Heart right ventricle (tissue), 16 donors: ENCODE measurements around the gene AQP9. TPM values are rescaled to one million over a fixed set of nuclear protein-coding genes. Genes with fewer than 3 reads are reported as not detected.

Source experiments
- ATAC-seq, 8 donors: fragments of 200-7000 bp; cut with Tn5 transposase; one replicate each; pipeline ENCODE4 v1.9.1; 2020; ENCODE audit warnings: mild to moderate bottlenecking in 8 of 8, moderate library complexity in 8 of 8, moderate number of reproducible peaks in 1 of 8
- DNase-seq, 2 donors: peaks; one replicate each; pipeline ENCODE4 v3.0.0-alpha.2; 2020
- H3K27ac ChIP-seq, 10 donors: fragments of 200-600 bp; sonication (generic) in 2 of 10; one replicate each; pipeline versions ENCODE4 v1.5.0 to v1.8.0; 2020 to 2022; ENCODE audit warnings: mild to moderate bottlenecking in 3 of 10
- H3K27me3 ChIP-seq, 7 donors: fragments of 200-600 bp; one replicate each; pipeline ENCODE4 v1.8.0; 2021 to 2022; ENCODE audit warnings: mild to moderate bottlenecking in 2 of 7
- H3K36me3 ChIP-seq, 9 donors: fragments of 200-600 bp; sonication (generic) in 1 of 9; one replicate each; pipeline versions ENCODE4 v1.5.0 to v1.8.0; 2020 to 2022; ENCODE audit warnings: mild to moderate bottlenecking in 2 of 9
- H3K4me1 ChIP-seq, 9 donors: fragments of 200-600 bp; sonication (generic) in 1 of 9; one replicate each; pipeline versions ENCODE4 v1.5.0 to v1.8.0; 2020 to 2022; ENCODE audit warnings: mild to moderate bottlenecking in 4 of 9
- H3K4me3 ChIP-seq, 10 donors: fragments of 200-600 bp; sonication (generic) in 2 of 10; one replicate each; pipeline versions ENCODE4 v1.5.0 to v1.8.0; 2020 to 2022; ENCODE audit warnings: mild to moderate bottlenecking in 7 of 10, moderate library complexity in 2 of 10
- H3K9me3 ChIP-seq, 11 donors: fragments of 200-600 bp in 10 of 11; sonication (generic) in 2 of 11; one replicate each; pipeline versions ENCODE4 v1.5.0 to v1.8.0; 2013 to 2022; ENCODE audit warnings: mild to moderate bottlenecking in 2 of 11, control low read depth in 1 of 11, moderate library complexity in 1 of 11
- CTCF ChIP-seq, 9 donors: fragments of 200-600 bp; sonication (generic) in 2 of 9; IDR thresholded peaks; one replicate each; pipeline versions ENCODE4 v1.5.0 to v1.8.0; 2021 to 2022; ENCODE audit warnings: antibody characterized with exemption in 9 of 9, mild to moderate bottlenecking in 5 of 9, moderate library complexity in 1 of 9
- WGBS, 2 donors: extraction: QIAGEN DNeasy Blood & Tissue Kit; methylation state at CpG; one replicate each; pipeline ENCODE4 v1.1.7; 2013; ENCODE audit warnings: inconsistent platforms in 1 of 2; 5-methylcytosine and 5-hydroxymethylcytosine counted together
- intact Hi-C, 10 donors: fragments of 100-400 bp; cut with DNase I; formaldehyde crosslinking; loops; one replicate each; pipeline versions ENCODE4 v1.11.1 to v1.14.2; 2022
- polyA plus RNA-seq, 2 donors: library from polyadenylated mRNA; stranded (reverse); fragments of 200-250 nt; gene quantifications; one replicate each; pipeline ENCODE4 v1.2.3, GENCODE V29; 2013
- total RNA-seq, 10 donors: library from RNA; stranded (reverse); fragmentation: NEBNext Ultra II Directional in 3 of 10; extraction: Animal tissue kit (Norgen Biotek cat#: 25700) in 3 of 10; gene quantifications; one replicate each; pipeline versions ENCODE4 v1.2.1 to v1.2.4, GENCODE V29; 2021 to 2023
- donor health status: Arrhythmogenic right ventricular cardiomyopathy.
- donor health status: ischemic (EF 13 %, LVEDD 7.1; RV severe dilation, severe dysfunction).
- donor health status: healthy with polysubstance abuse.
- donor health status: DM: no; HTN: yes; CAD: no.
- donor health status: DM: no; HTN: no; CAD: no.
- donor health status: ischemic (EF 25% LVEDD 6.9; RV normal size, moderate dysfunction).
- donor health status: ischemic (EF 25% LVEDD 5.7; RV mildly dilated, moderate dysfunction).
- donor health status: healthy.
- donor health status: DM: yes; HTN: yes; CAD: no.
- donor health status: Ischemic cardiomyopathy.
- donor health status: ischemic (EF 35%, LVEDD 5.7; RV mildly dilated, moderate dysfunction).
- donor health status: nonischemic (EF 11% LVEDD 7.7; RV severe dilation, severe dysfunction).
- donor health status: DM: yes; HTN: yes; CAD: no.
- donor health status: PGD.
- donor health status: ischemic (EF 29% LVEDD 5.4; RV normal size, mild dysfunction).
- donor health status: nonischemic (EF 23%, LVEDD 6.1; RV moderate dilation, normal function).

Gene AQP9
- total and polyA plus RNA-seq, 12 donors = 0.42 to 3.3 (median 0.87) TPM; not detected in 1

- ATAC-seq (no peak), DNase-seq (no peak)
- Histone ChIP-seq H3K4me3 (no peak overlapping the region), H3K27ac (peak overlapping the region in 1 of 10 donors; percentile 89), H3K27me3 (peaks cover 0 to 11% (median 0%) of the 10 kb centered on the region in 7 donors), H3K36me3 (no peaks in the 10 kb centered on the region), H3K4me1 (peaks cover 0 to 35% (median 0%) of the 10 kb centered on the region in 9 donors), H3K9me3 (no peaks in the 10 kb centered on the region)
- no peak for TF ChIP-seq CTCF (IDR thresholded peaks at IDR 0.05)
- intact Hi-C loops = no loop called here
Observed at GRCh38 chr15:58145606-58146005, 7.4 kb downstream of the AQP9 start.

GRCh38 chr15:58146211-58146610 lies 8.0 kb downstream of the AQP9 start:
- Histone ChIP-seq H3K27me3 (peaks cover 0 to 11% (median 0%) of the 10 kb centered on the region in 7 donors), H3K27ac (peak overlapping the region in 1 of 10 donors; percentile 89), H3K9me3 (no peaks in the 10 kb centered on the region), H3K36me3 (no peaks in the 10 kb centered on the region), H3K4me1 (peaks cover 0 to 30% (median 0%) of the 10 kb centered on the region in 9 donors), H3K4me3 (peak overlapping the region in 1 of 10 donors; percentile 2)
- no peak for TF ChIP-seq CTCF (IDR thresholded peaks at IDR 0.05)
- WGBS, 2 donors = 80 to 81% methylated on average over 4 of the region's 4 CpGs
- DNase-seq (no peak), ATAC-seq (no peak)
- intact Hi-C loops = no loop called here

- H3K4me3 ChIP-seq = peak overlapping the region in 1 of 10 donors; percentile 2
Observed at GRCh38 chr15:58146749-58147148, 8.6 kb downstream of the AQP9 start.

GRCh38 chr15:58147171-58147611 lies 9.0 kb downstream of the AQP9 start:
- H3K4me1 ChIP-seq = peaks cover 0 to 27% (median 0%) of the 10 kb centered on the region in 9 donors
- intact Hi-C loops = no loop called here
- 83 to 95% methylated on average over 5 of the region's 5 CpGs for WGBS, 2 donors
- H3K27ac ChIP-seq = peak overlapping the region in 2 of 10 donors; percentile 60 to 89
- H3K4me3 ChIP-seq = no peak overlapping the region
- ATAC-seq = peak in 2 of 8 donors; percentile 31 to 56
- TF ChIP-seq CTCF (IDR thresholded peaks at IDR 0.05) = no peak
- no peak for DNase-seq
- peaks cover 0 to 11% (median 0%) of the 10 kb centered on the region in 7 donors for H3K27me3 ChIP-seq
- H3K36me3 ChIP-seq = no peaks in the 10 kb centered on the region
- no peaks in the 10 kb centered on the region for H3K9me3 ChIP-seq

More at GRCh38 chr15:58146749-58147148, 8.6 kb downstream of the AQP9 start:
- DNase-seq (no peak), ATAC-seq (peak in 4 of 8 donors; percentile 56 to 78 (median 74))
- TF ChIP-seq CTCF (IDR thresholded peaks at IDR 0.05) = no peak
- peaks cover 0 to 27% (median 0%) of the 10 kb centered on the region in 9 donors for H3K4me1 ChIP-seq
- intact Hi-C loops = no loop called here
- H3K27ac ChIP-seq = peak overlapping the region in 1 of 10 donors; percentile 89
- WGBS, 2 donors = 66 to 76% methylated on average over 7 of the region's 7 CpGs
- no peaks in the 10 kb centered on the region for H3K9me3 ChIP-seq
- H3K27me3 ChIP-seq = peaks cover 0 to 11% (median 0%) of the 10 kb centered on the region in 7 donors
- H3K36me3 ChIP-seq = no peaks in the 10 kb centered on the region
